AG09309 (cell line): Measurements from ENCODE around the gene GPR142.

ENCODE experiments used
- DNase-seq: peaks from one replicate; pipeline ENCODE4 v3.0.0-alpha.2; 2010; ENCODE audit warnings: low read depth
- H3K4me3 ChIP-seq: 2 replicates; pipeline ENCODE4 v1.5.1; 2011; ENCODE audit warnings: mild to moderate bottlenecking, low read depth, low read length, moderate library complexity; ENCODE audit not compliant: control insufficient read depth
- TF ChIP-seq, protein P1 (sequence below): IDR thresholded peaks from 2 replicates; pipeline ENCODE4 v1.5.1; 2011; ENCODE audit warnings: mild to moderate bottlenecking, low read depth, low read length, inconsistent platforms; ENCODE audit not compliant: insufficient read depth, control insufficient read depth; ENCODE audit errors: missing control alignments

Gene GPR142

DNA sequence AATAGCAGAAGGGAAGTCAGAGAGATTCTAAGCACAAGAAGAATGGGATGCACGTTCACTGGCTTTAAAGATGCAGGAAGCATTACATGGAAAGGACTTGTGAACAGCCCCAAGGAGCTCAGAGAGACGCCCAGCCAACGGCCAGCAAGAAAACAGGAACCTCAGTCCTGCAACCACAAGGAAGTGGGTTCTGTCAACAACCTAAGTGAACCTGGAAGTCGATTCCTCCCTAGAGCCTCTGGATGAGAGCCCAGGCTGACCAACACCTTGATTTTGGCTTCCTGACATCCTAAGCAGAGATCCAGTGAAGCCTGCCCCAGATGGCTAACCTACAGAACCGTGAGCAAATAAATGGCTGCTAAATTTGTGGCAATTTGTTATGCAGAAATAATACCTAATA is 24.5 kb downstream of the GPR142 start:
- TF ChIP-seq, protein P1, sequence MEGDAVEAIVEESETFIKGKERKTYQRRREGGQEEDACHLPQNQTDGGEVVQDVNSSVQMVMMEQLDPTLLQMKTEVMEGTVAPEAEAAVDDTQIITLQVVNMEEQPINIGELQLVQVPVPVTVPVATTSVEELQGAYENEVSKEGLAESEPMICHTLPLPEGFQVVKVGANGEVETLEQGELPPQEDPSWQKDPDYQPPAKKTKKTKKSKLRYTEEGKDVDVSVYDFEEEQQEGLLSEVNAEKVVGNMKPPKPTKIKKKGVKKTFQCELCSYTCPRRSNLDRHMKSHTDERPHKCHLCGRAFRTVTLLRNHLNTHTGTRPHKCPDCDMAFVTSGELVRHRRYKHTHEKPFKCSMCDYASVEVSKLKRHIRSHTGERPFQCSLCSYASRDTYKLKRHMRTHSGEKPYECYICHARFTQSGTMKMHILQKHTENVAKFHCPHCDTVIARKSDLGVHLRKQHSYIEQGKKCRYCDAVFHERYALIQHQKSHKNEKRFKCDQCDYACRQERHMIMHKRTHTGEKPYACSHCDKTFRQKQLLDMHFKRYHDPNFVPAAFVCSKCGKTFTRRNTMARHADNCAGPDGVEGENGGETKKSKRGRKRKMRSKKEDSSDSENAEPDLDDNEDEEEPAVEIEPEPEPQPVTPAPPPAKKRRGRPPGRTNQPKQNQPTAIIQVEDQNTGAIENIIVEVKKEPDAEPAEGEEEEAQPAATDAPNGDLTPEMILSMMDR, result no peak
- no peak for DNase-seq
- H3K4me3 ChIP-seq, result no peak overlapping the region

DNA sequence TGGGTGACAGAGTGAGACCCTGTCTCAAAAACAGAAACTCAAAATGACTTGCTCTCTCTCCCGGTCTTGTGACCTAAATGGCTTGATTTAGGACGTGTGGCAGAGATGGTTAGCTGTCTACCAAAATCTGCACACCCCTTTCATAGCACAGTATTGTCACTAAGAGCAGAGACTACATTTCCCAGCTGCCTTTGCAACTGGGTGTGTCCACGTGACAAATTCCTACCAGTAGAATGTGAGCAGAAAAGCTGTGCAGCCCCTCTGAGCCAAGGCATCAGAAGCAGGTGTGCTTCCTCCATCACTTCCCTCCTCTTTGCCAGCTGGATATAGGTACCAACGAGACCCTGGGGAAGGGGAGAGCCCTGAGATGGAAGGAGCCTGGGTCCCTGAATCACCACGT is 25.5 kb downstream of the GPR142 start:
- H3K4me3 ChIP-seq, result no peak overlapping the region
- DNase-seq, result no peak
- TF ChIP-seq, protein P1, result no peak

DNA sequence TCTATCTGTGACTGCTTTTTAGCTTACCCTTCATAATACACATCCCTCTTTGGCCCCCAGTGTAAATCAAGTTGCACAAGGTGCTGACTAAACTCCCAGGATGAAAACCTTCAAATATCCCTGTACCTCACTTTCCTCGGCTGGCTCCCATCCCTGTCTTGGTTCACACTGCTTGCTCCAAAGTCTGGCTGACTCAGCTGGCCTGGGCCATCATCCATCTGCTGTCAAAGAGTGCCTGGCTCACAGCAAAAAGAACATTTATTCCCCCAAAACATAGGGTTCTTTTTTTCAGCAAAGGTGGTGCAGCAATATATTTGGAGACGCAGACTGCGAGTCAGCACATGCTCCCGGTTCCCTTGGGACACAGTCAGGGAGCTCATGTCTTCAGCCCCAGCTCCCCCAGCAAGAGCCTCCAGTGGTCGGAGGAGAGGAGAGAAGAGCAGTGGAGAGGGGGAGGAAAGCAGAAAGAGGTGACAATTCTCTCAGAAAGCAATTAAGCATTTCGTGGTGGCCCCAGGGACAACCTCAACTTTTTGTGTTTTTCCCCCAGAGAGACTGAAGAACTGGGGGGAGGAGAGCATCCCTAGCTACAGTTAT is 26.1 kb downstream of the GPR142 start:
- H3K4me3 ChIP-seq, result no peak overlapping the region
- TF ChIP-seq, protein P1, result no peak
- no peak for DNase-seq

DNA sequence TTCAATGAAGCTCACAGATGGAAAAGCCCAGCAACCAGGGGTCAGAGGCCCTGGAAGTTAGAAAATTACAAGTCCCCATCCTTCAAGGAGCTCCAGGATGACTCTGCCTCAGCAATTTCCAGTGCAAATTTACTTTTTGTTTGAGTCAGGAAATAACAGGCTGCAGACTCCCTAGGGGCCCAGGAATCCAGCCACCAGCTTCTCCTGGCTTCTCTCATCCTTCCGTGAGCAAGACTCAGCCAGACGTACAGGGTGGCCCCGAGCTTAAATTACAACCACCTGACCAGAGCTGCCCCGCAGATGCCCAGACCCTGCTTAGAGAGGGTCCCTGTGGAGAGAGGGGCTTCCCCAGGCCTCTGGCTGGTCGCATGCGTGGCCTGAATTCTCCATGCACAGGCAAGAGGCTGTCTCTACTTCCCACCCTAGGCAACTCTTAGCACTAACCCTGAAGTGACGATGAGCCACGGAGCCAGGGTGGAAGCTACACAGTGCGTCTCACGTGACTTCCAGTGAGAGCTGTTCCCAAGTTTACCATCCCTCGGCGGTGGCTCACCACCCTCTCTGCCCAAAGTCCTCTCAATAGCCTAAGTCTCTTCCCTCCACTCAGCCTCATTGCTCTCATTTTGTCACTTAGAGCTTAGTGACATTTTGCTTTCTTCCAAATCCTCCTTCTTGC is 27.1 kb downstream of the GPR142 start:
- H3K4me3 ChIP-seq, result no peak overlapping the region
- no peak for DNase-seq
- TF ChIP-seq, protein P1, result no peak

DNA sequence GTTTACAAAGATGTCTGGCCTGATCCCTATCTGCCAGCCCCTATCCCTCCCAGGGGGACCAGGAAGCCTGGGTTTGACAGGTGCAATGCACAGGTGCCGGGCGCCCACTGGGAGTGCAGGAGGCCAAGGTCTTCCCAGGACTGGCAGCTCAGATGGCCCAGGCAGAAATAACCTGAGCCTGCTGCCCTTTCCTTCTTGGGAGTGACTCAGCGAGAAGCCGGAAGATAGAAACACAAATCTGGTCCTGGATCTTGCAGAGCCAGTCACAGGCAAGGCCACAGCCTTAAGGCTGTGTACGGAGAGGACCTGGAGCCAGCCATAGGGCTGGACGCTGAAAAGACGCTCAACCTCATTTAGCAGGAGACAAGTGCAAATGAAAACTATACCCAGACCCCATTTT is 27.7 kb downstream of the GPR142 start:
- no peak for DNase-seq
- TF ChIP-seq, protein P1, result no peak
- H3K4me3 ChIP-seq, result no peak overlapping the region

DNA sequence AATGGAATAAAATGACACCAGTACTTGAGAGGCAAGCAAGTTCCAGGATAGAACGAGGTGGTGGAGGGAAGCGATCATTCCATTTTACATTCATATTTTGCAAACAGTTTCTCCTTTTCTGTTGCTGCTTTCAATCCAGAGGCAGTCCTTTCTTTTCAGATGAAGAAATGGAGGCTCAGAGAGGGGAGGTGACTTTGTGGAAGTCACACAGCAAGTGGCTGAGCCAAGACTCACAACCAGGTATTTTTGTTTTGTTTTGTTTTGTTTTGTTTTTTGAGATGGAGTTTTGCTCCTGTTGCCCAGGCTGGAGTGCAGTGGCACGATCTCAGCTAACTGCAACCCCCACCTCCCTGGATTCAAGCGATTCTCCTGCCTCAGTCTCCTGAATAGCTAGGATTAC is 29.3 kb downstream of the GPR142 start:
- no peak for DNase-seq
- no peak overlapping the region for H3K4me3 ChIP-seq
- TF ChIP-seq, protein P1, result no peak
